H54 (cell line): ENCODE results near the gene SP140L.
"Not testable (repeated sequence)": the region's sequence is repeated elsewhere in the genome, so short reads cannot be mapped to it uniquely, and the experiment has no call there.

Source experiments
- DNase-seq: peaks from one replicate; pipeline ENCODE4 v3.0.0; 2011; ENCODE audit warnings: low spot score, mixed read lengths; ENCODE audit not compliant: insufficient read length
- FAIRE-seq: peaks from 3 replicates; lab custom pipeline; 2011; peaks lifted over from hg19 to GRCh38; lab: Jason Lieb, UNC
- POLR2A ChIP-seq: IDR thresholded peaks from 2 replicates; pipeline ENCODE4 v1.6.1; 2011; ENCODE audit warnings: low read depth, mild to moderate bottlenecking, low read length

SP140L gene

DNA sequence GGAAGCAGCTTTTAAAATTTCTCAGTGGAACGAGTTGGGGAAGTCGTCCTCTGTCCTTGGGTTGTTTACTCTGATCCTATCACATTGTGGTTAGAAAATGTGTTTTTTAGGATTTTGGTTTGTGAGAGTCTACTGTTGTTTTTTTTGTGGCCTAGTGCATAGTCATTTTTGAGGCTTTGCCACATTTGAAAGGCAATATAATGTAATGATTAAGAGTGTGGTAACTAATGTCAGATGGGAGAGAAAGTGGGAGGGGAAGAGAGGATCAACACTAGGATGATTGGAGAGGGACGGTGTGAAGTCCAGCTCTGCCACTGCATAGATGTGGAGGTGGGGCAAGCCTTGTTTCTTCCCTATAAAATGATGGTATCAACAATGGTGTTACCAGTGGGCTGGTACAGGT is 8.5 kb downstream of the SP140L start:
- DNase-seq (no peak), FAIRE-seq (no peak)
- TF ChIP-seq POLR2A = no peak

DNA sequence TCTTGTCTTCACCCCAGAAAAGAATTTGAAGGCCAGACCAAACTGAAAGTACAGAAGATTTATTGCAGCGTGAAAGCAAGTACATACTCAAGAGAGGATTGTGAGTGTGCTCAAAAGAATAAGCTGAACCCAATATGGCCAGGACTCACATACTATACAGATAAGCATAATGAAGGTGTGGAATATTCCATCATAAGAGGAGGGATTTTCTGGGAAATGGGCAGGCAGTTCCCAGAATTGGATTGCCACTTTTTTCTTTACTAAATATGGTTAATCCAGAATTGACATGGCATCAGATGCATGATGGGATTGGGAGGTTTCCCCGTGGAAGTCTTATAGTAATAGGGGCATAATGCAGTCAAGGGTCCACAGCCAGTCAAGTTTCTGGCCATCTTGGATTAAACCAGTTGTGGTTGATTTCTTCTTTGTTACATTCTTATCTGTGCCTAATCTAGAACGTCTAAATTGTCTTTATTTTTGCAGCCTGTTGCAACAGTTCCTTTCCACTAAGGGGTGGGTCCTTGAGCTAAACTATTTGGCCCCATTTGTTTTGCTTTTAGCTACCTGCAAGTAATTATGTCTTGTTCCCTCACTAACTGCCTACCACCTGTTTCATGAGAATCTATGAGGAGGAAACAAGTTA is 9.0 kb downstream of the SP140L start:
- FAIRE-seq (no peak), DNase-seq (no peak)
- no peak for TF ChIP-seq POLR2A

DNA sequence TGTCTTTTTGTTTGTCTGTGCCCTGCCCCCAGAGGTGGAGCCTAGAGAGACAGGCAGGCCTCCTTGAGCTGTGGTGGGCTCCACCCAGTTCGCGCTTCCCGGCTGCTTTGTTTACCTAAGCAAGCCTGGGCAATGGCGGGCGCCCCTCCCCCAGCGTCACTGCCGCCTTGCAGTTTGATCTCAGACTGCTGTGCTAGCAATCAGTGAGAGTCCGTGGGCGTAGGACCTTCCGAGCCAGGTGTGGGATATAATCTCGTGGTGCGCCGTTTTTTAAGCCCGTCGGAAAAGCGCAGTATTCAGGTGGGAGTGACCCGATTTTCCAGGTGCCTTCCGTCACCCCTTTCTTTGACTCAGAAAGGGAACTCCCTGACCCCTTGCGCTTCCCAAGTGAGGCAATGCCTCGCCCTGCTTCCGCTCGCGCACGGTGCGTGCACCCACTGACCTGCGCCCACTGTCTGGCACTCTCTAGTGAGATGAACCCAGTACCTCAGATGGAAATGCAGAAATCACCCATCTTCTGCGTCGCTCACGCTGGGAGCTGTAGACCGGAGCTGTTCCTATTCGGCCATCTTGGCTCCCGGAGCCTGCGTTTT is 15.0 kb downstream of the SP140L start:
- not testable (repeated sequence) for DNase-seq, FAIRE-seq

DNA sequence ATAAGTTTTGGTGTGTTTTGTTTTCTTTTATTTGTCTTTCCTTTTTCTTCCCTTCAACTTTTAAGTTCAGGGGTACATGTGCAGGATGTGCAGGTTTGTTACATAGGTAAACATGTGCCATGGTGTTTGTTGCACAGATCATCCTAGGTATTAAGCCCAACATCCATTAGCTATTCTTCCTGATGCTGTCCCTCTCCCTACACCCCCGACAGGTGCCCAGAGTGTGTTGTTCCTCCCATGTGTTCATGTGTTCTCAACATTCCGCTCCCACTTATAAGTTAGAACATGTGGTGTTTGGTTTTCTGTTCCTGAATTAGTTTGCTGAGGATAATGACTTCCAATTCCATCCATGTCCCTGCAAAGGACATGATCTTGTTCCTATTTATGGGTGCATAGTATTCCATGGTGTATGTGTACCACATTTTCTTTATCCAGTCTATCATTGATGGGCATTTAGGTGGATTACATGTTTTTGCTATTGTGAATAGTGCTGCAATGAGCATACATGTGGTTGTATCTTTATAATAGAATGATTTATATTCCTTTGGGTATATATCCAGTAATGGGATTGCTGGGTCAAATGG is 16.1 kb downstream of the SP140L start:
- DNase-seq, FAIRE-seq: not testable (repeated sequence)

DNA sequence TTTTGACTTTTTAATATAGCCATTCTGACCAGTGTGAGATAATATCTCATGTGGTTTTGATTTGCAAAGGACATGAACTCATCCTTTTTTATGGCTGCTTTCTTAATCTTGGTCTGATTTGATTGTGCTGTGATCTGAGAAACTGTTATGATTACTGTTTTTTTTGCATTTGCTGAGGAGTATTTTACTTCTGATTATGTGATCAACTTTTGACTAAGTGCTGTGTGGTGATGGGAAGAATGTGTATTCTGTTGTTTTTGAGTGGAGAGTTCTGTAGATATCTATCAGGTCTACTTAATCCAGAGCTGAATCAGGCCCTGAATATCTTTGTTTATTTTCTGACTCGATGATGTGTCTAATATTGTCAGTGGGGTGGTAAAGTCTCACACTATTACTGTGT is 16.8 kb downstream of the SP140L start:
- TF ChIP-seq POLR2A = no peak
- FAIRE-seq (no peak), DNase-seq (no peak)

DNA sequence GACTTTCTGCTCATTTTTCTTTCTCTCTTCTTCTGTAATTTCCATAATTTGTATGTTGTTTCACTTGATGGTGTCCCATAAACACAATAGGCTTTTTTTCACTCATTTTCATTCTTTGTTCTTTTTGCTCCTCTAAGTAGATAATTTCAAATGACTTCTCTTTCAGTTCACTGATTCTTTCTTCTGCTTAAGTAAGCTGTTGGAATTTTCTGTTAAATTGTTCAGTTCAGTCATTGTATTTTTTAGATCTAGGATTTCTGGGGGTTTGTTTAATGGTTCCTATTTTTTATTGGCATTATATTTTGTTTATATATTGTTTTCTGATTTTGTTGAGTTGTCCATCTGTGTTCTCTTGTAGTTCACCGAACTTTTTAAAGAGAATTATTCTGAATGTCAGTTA is 19.5 kb downstream of the SP140L start:
- DNase-seq = no peak
- no peak for TF ChIP-seq POLR2A
- no peak for FAIRE-seq

DNA sequence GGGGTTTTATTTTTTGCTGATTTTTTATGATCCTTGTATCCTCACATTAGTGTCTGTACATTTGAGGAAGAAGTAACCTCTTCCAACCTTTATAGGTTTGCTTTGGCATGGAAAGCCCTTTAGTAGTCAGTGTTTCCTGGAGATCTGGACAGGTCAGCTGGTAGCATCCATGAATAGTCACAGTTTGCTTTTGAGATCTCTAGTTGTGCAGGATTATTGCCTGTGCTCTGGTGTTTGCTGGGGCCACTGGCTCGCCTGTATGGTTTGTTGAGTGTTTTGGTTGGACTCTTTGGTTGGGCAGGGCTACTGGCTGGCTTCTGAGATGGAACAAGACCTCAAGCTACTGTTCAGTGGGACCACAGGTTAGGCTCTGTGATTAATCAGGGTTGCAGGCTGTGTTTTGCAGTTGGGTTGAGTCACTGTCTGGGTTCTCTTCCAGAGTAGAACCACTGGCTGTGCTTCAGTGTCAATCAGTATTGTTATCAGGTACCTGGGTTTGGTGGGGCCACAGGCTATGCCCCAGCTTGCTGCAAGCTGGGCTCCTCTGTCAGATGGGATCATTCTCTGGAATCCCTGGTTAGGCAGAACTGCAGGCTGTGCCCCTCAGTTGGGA is 20.0 kb downstream of the SP140L start:
- no peak for DNase-seq
- no peak for TF ChIP-seq POLR2A
- FAIRE-seq = no peak

DNA sequence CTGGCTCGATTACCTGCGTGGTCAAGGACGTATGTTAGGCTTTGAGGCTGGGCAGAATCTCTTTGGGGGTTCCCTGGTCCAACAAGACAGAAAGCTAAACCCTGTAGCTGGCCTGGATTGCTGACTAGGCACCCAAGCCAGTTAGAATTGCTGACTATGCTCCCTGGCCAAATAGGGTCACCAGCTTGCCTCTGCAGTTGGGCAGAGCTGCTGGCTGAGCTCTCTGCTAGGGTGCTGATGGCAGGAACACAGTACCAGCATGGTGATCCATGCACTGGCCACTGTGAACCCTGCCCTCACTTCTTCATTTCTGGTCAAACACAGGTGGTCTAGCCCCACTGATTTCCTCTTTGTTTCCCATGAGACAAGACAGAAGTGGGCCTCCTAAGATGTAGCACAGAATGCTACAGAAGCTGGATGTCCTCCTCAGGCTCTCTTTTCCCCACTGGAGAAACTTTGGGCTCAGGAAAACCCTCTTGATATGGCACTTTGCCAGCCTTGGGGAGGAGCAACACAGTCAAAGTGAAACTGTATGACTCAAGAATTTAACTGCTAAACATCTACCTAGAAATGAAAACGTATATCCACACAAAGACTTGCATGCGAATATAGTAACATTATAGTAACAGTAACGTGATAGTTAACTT is 20.8 kb downstream of the SP140L start:
- FAIRE-seq (peak; percentile 75), DNase-seq (no peak)
- TF ChIP-seq POLR2A = no peak

DNA sequence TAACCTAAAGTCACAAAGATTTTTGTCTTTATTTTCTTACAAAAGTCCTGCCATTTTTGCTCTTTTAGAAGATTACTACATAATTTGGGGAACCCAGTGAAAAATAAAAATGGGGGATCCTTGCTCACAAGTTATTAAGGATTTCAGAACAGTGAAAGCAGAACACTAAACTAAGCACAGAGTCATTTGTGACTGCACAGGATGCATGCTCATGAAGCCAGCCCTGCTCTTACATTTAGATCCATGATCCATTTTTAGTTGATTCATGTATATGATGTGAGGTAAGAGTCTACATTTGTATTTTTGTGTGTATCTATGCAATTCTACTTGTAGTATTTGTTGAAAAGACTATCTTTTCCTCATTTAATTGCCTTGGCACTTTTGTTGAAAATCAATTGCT is 21.8 kb downstream of the SP140L start:
- DNase-seq = no peak
- TF ChIP-seq POLR2A = no peak
- FAIRE-seq = no peak

DNA sequence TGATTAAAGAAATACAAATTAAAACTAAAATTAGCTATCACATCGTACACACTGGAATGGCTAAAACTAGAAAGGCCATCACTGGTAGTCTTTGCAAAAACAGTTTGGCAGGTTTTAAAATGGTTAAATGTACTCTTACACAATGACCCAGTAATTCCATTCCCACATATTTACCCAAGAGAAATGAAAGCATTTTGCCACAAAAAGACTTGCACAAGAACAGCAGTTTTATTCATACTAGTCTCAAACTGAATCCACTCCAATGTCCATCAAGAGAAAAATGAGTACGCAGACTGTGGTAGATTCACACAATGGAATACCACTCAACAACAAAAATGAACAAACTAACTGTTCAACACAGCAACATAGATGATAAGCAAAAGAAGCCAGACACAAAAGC is 29.1 kb downstream of the SP140L start:
- FAIRE-seq (no peak), DNase-seq (no peak)
- no peak for TF ChIP-seq POLR2A

DNA sequence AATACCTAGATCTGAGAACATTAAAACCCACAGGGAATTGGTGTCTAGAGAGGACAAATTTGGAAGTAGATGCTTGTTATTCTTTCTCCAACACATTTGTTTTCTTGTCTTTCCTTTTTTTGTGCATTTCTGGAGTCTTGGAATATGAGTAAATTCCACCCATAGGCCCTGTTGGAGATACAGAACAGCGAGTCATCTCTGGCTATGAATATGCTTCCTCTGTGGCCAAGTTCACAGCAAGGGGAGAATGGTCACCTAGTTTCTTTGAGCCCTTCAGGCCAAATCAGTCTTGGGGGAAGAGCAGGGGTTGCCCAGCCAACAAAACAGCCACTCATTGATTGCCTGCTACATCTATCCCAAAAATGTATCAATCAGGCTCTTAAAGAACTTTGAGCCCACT is 31.3 kb downstream of the SP140L start:
- DNase-seq (no peak), FAIRE-seq (peak; percentile 95)
- TF ChIP-seq POLR2A = no peak

DNA sequence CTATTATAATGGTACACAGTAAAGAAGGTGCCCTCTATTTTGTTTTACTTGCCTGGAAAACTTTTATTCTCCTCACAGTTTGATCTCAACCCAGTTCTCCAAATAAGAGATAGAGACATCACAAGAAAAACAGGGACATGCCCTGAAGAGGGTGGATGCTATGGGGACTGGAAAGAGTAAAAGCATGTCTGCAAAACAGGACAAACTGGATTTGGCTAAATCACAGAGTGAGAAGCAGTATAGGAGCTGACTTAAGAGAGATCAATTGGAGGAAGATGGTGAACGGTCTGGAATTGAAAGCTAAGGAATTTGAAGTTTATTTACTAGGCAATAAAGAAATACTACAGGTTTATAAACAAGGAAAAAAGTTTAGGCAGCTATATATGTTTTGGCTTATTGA is 33.0 kb downstream of the SP140L start:
- TF ChIP-seq POLR2A = no peak
- FAIRE-seq (no peak), DNase-seq (no peak)

DNA sequence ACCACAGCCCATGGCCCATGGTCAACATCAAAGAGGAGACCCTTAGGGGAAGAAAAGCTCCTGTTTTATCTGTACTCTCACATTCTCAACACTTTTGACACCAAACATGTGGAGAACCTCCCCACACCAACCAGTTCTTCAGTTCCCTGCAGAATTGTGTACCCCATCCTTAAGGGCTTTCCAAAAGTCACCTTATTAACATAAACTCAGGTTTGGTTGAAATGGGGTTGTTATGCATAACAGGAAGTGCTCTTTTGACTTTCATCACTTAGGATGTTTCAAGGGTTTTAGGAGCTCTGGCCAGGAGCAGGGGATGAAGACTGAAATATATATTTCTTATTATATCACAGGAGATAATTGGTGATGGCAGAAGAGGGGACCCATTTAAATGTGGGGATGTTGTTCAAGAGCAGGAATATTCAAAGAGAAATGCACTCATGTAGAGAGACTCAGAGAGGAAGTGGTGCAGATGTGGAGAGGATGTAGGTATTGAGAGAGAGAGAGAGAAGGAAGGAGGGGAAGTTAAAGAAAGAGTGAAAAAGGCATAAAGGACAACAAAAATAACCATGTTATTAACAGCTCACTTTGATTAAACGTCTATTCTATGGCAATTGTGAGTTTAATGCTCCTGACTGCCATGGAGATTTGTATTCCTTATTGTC is 35.2 kb downstream of the SP140L start:
- FAIRE-seq = no peak
- TF ChIP-seq POLR2A = no peak
- DNase-seq = no peak

DNA sequence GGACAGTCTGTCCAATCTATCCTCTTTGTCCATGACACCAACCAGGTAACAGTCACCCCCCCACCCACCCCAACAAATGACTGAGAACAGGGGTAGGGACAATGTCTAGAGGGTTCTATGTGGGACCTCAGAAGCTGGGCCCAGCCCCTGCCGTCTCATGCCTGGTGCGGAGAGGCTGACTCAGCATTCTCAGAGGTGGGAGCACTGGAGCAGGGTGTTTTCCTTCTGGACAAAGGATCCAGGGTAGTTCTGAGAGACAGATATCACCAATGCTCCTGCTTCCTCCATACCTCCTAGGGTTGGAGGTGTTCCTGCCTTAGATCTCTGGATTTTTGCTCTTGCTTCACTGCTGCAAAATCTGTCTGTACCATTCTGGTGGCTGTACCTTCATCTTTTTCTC is 55.1 kb downstream of the SP140L start:
- TF ChIP-seq POLR2A = no peak
- FAIRE-seq = no peak
- DNase-seq = no peak
